ENCODE data around the gene GHR.
A peak's percentile ranks its signal among the peaks of the same experiment; 100 is the strongest.
"Not testable (repeated sequence)": the region's sequence is repeated elsewhere in the genome, so short reads cannot be mapped to it uniquely, and the experiment has no call there.

Gene GHR

GRCh38 chr5:42572313-42572712, 149.1 kb downstream of the GHR start:
- DNase-seq = no peak

GRCh38 chr5:42573386-42573785, 150.1 kb downstream of the GHR start:
- DNase-seq = no peak

- DNase-seq = not testable (repeated sequence)
Measured at GRCh38 chr5:42575914-42576313, 152.7 kb downstream of the GHR start.

- DNase-seq = not testable (repeated sequence)
Measured at GRCh38 chr5:42578901-42579300, 155.7 kb downstream of the GHR start.

- DNase-seq = no peak
Measured at GRCh38 chr5:42579320-42579719, 156.1 kb downstream of the GHR start.

- no peak for DNase-seq
Measured at GRCh38 chr5:42581845-42582244, 158.6 kb downstream of the GHR start.

- no peak for DNase-seq
Measured at GRCh38 chr5:42582723-42583122, 159.5 kb downstream of the GHR start.

- peak; percentile 44 for DNase-seq
Measured at GRCh38 chr5:42583322-42583721, 160.1 kb downstream of the GHR start.

GRCh38 chr5:42586625-42587024, 163.4 kb downstream of the GHR start:
- DNase-seq = no peak

GRCh38 chr5:42587096-42587723, 164.0 kb downstream of the GHR start:
- DNase-seq = no peak

GRCh38 chr5:42590566-42590965, 167.3 kb downstream of the GHR start:
- DNase-seq = no peak

- DNase-seq = no peak
Measured at GRCh38 chr5:42591015-42591414, 167.8 kb downstream of the GHR start.

GRCh38 chr5:42592401-42593140, 169.3 kb downstream of the GHR start:
- DNase-seq = no peak

GRCh38 chr5:42593591-42593990, 170.4 kb downstream of the GHR start:
- no peak for DNase-seq

GRCh38 chr5:42595597-42595996, 172.4 kb downstream of the GHR start:
- DNase-seq = no peak

GRCh38 chr5:42596817-42597216, 173.6 kb downstream of the GHR start:
- no peak for DNase-seq

- DNase-seq = no peak
Measured at GRCh38 chr5:42597318-42597937, 174.2 kb downstream of the GHR start.

- no peak for DNase-seq
Measured at GRCh38 chr5:42598311-42598710, 175.1 kb downstream of the GHR start.

GRCh38 chr5:42599106-42599505, 175.9 kb downstream of the GHR start:
- DNase-seq = no peak

GRCh38 chr5:42600441-42600840, 177.2 kb downstream of the GHR start:
- DNase-seq = no peak

- DNase-seq = no peak
Measured at GRCh38 chr5:42604171-42604711, 181.0 kb downstream of the GHR start.

GRCh38 chr5:42605490-42605889, 182.3 kb downstream of the GHR start:
- no peak for DNase-seq

GRCh38 chr5:42606464-42606869, 183.2 kb downstream of the GHR start:
- DNase-seq = no peak

- DNase-seq = no peak
Measured at GRCh38 chr5:42611437-42611836, 188.2 kb downstream of the GHR start.

Data from stimulated activated CD4-positive, alpha-beta T cell treated with anti-CD3 and anti-CD28 coated beads, Interleukin-15, amount 100 ng/mL, for 24 hours (primary cell).